SK-N-SH (cell line): Measurements from ENCODE around the gene LRP1. TPM values are rescaled to one million over a fixed set of nuclear protein-coding genes. Genes with fewer than 3 reads are reported as not detected.

Experiments
- CTCF ChIA-PET: fragments of 300-600, 350-600 bp; formaldehyde crosslinking; extraction: SDS; loops from one replicate; lab custom pipeline; 2021; lab: Yijun Ruan, JAX
- POLR2A ChIA-PET: fragments of 350-600 bp; sonication (Branson Sonifier 250); formaldehyde crosslinking; extraction: SDS; loops from one replicate; lab custom pipeline; 2020; ENCODE audit warnings: antibody characterized with exemption, inconsistent platforms; lab: Yijun Ruan, JAX
- DNase-seq: peaks from one replicate; pipeline ENCODE4 v3.0.0; 2012
- H2AFZ ChIP-seq: fragments of 200-600 bp; sonication (generic); 2 replicates; pipeline ENCODE4 v1.8.1; 2016; ENCODE audit warnings: antibody characterized with exemption, mild to moderate bottlenecking, low read depth
- H3F3A ChIP-seq: fragments of 200-600 bp; sonication (generic); replicated peaks from 2 replicates; pipeline ENCODE3; 2016; ENCODE audit warnings: antibody characterized with exemption, mild to moderate bottlenecking; ENCODE audit not compliant: insufficient read depth
- H3K27ac ChIP-seq, 2 experiments: fragments of 200-500 bp in 1 of 2; fragments of 200-600 bp in 1 of 2; sonication (Bioruptor generic) in 1 of 2; sonication (generic), shearing (Covaris generic) in 1 of 2; 2 replicates each; pipeline versions ENCODE4 v1.5.1 to v1.6.1; 2014 to 2016; ENCODE audit warnings: low read depth in 2 of 2, inconsistent platforms in 1 of 2, low read length in 1 of 2, mild to moderate bottlenecking in 1 of 2, mixed read lengths in 1 of 2
- H3K27me3 ChIP-seq: fragments of 200-600 bp; sonication (generic), shearing (Covaris generic); 2 replicates; pipeline ENCODE4 v1.6.1; 2016; ENCODE audit warnings: mixed run types; ENCODE audit not compliant: insufficient read depth
- H3K36me3 ChIP-seq, 2 experiments: fragments of 200-500 bp in 1 of 2; fragments of 200-600 bp in 1 of 2; sonication (Bioruptor generic) in 1 of 2; sonication (generic) in 1 of 2; replicated peaks in 1 of 2; 2 replicates each; pipeline versions ENCODE3 to v1.5.1; 2014 to 2016; ENCODE audit warnings: low read length in 1 of 2, mild to moderate bottlenecking in 1 of 2; ENCODE audit not compliant: insufficient read depth in 2 of 2, control insufficient read depth in 1 of 2
- H3K4me1 ChIP-seq, 2 experiments: fragments of 200-500 bp in 1 of 2; fragments of 200-600 bp in 1 of 2; sonication (Bioruptor generic) in 1 of 2; sonication (generic), shearing (Covaris generic) in 1 of 2; 2 replicates each; pipeline versions ENCODE4 v1.5.1 to v1.6.1; 2014 to 2016; ENCODE audit warnings: low read depth in 1 of 2, low read length in 1 of 2, mixed run types in 1 of 2; ENCODE audit not compliant: insufficient read depth in 2 of 2, control insufficient read depth in 1 of 2
- H3K4me2 ChIP-seq: fragments of 200-600 bp; sonication (generic), shearing (Covaris generic); 2 replicates; pipeline ENCODE4 v1.6.1; 2017; ENCODE audit warnings: mixed run types
- H3K4me3 ChIP-seq, 2 experiments: fragments of 200-500 bp in 1 of 2; fragments of 200-600 bp in 1 of 2; sonication (Bioruptor generic) in 1 of 2; sonication (generic), shearing (Covaris generic) in 1 of 2; 2 replicates each; pipeline versions ENCODE4 v1.5.1 to v1.8.1; 2014 to 2016; ENCODE audit warnings: low read depth in 2 of 2, inconsistent platforms in 1 of 2, low read length in 1 of 2, mild to moderate bottlenecking in 1 of 2, mixed read lengths in 1 of 2, moderate library complexity in 1 of 2
- H3K79me2 ChIP-seq: fragments of 200-600 bp; sonication (generic); 2 replicates; pipeline ENCODE4 v1.8.1; 2017; ENCODE audit warnings: mild to moderate bottlenecking; ENCODE audit not compliant: insufficient read depth
- H3K9ac ChIP-seq: fragments of 200-600 bp; sonication (generic); 2 replicates; pipeline ENCODE4 v1.6.1; 2017; ENCODE audit warnings: mixed run types
- H3K9me2 ChIP-seq: fragments of 200-600 bp; sonication (generic); 2 replicates; pipeline ENCODE4 v1.6.1; 2017; ENCODE audit warnings: mixed run types
- H3K9me3 ChIP-seq: fragments of 200-600 bp; sonication (generic); 2 replicates; pipeline ENCODE4 v1.6.1; 2017; ENCODE audit warnings: mixed run types, mild to moderate bottlenecking, moderate library complexity
- H4K20me1 ChIP-seq: fragments of 200-600 bp; sonication (generic); 2 replicates; pipeline ENCODE4 v1.6.1; 2017; ENCODE audit warnings: mild to moderate bottlenecking, mixed run types; ENCODE audit not compliant: insufficient read depth
- CTCF ChIP-seq: fragments of 200-600 bp; sonication (generic); IDR thresholded peaks from 2 replicates; pipeline ENCODE4 v1.6.1; 2017; ENCODE audit warnings: antibody characterized with exemption, mild to moderate bottlenecking, moderate library complexity
- EZH2phosphoT487 ChIP-seq: fragments of 200-600 bp; sonication (generic); IDR thresholded peaks from 2 replicates; pipeline ENCODE4 v1.6.1; 2017; ENCODE audit warnings: low read depth, mixed run types, mild to moderate bottlenecking, antibody characterized with exemption, moderate library complexity, borderline replicate concordance
- GATA2 ChIP-seq: sonication (generic); formaldehyde crosslinking; IDR thresholded peaks from 2 replicates; pipeline ENCODE4 v1.5.0; 2020; ENCODE audit warnings: mild to moderate bottlenecking, missing genetic modification reagents
- JUND ChIP-seq: IDR thresholded peaks from 2 replicates; pipeline ENCODE4 v1.4.0; 2012
- MEF2A ChIP-seq: IDR thresholded peaks from 2 replicates; pipeline ENCODE4 v1.4.0; 2012; ENCODE audit warnings: low read depth, borderline replicate concordance
- PBX3 ChIP-seq: IDR thresholded peaks from 2 replicates; pipeline ENCODE4; 2012
- RXRA ChIP-seq: IDR thresholded peaks from 2 replicates; pipeline ENCODE4 v1.4.0; 2012; ENCODE audit warnings: low read depth, mild to moderate bottlenecking, borderline replicate concordance
- SMC3 ChIP-seq: IDR thresholded peaks from 2 replicates; pipeline ENCODE4 v1.6.1; 2012; ENCODE audit warnings: low read depth, low read length, improper control_type of control experiment
- TAF1 ChIP-seq: IDR thresholded peaks from 2 replicates; pipeline ENCODE4 v1.6.1; 2012; ENCODE audit warnings: low read depth, mild to moderate bottlenecking, low read length, moderate library complexity, borderline replicate concordance
- USF1 ChIP-seq: IDR thresholded peaks from 2 replicates; pipeline ENCODE4 v1.4.0; 2012; ENCODE audit warnings: low read depth, borderline replicate concordance
- USF2 ChIP-seq: fragments of 150-350 bp; IDR thresholded peaks from 2 replicates; pipeline ENCODE4 v1.6.1; 2017; ENCODE audit warnings: antibody characterized with exemption, low read length, low read depth, borderline replicate concordance
- WGBS: methylation state at CpG from one replicate; pipeline ENCODE4 v1.1.6; 2017; ENCODE audit warnings: low lambda C conversion rate; 5-methylcytosine and 5-hydroxymethylcytosine counted together
- polyA plus RNA-seq, 3 experiments: library from polyadenylated mRNA; depleted of rRNA; stranded (reverse); fragments of >200 nt; gene quantifications; 2 replicates each; pipeline ENCODE4 v1.2.3, GENCODE V29; 2012
- TF ChIP-seq, protein P1 (sequence below): IDR thresholded peaks from 2 replicates; pipeline ENCODE4 v1.4.0; 2012; ENCODE audit warnings: low read depth

LRP1 gene
- polyA plus RNA-seq, 1 of the 3 experiments (the other 2 are of a cell fraction) = 55.0 TPM

DNA sequence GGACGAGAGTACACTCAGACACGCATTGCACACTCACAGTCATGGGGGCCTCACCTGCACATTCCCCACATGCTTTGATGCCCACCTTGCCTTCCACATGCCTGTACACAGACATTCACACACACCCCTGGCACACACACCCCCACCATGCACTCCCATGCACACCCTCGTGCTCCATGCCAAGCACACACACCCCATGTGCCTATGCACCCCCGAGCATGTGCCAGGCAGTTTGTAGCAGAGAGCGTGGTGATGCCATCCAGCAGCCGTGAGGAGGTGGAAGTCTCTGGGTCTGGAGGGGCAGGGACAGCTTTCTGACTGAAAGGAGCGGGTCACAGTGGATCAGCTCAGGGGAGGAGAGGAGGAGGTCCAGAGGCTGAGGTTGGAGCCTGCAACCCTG, 77.6 kb downstream of the LRP1 start:
- Histone ChIP-seq H2AFZ (no peak overlapping the region), H3K9ac (no peak overlapping the region), H3K4me3 (no peak overlapping the region), H3K36me3 (peaks cover 5 to 51% of the 10 kb centered on the region in 2 experiments), H3K9me2 (no peaks in the 10 kb centered on the region), H4K20me1 (no peaks in the 10 kb centered on the region), H3F3A (no peaks in the 10 kb centered on the region), H3K4me2 (no peak overlapping the region), H3K79me2 (no peaks in the 10 kb centered on the region), H3K4me1 (no peaks in the 10 kb centered on the region), H3K27me3 (no peaks in the 10 kb centered on the region), H3K9me3 (no peaks in the 10 kb centered on the region), H3K27ac (no peak overlapping the region)
- CTCF ChIA-PET = interaction anchor here (0.9 to 15.9 kb wide), 4 partner anchors 23 to 247 kb away, joined by 3 to 937 read pairs (median 4); partner anchors contain the start of genes SHMT2 and STAC3
- POLR2A ChIA-PET = no interaction called here
- TF ChIP-seq PBX3 (no peak), TAF1 (no peak), USF2 (no peak), EZH2phosphoT487 (no peak), CTCF (no peak), SMC3 (no peak), RXRA (no peak), USF1 (no peak), JUND (no peak), GATA2 (CRISPR knock-in tag) (no peak), MEF2A (no peak)
- TF ChIP-seq, protein P1, sequence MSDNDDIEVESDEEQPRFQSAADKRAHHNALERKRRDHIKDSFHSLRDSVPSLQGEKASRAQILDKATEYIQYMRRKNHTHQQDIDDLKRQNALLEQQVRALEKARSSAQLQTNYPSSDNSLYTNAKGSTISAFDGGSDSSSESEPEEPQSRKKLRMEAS = no peak
- WGBS = 96% methylated on average over 6 of the region's 7 CpGs
- DNase-seq = no peak
